Nephron (organoid): ENCODE measurements around the gene SUCLA2.
"Not testable (repeated sequence)": the region's sequence is repeated elsewhere in the genome, so short reads cannot be mapped to it uniquely, and the experiment has no call there.

Experiments used
- H3K27ac Mint-ChIP-seq, 3 experiments: 2 replicates each; pipeline ENCODE4 v1.8.0; 2020; ENCODE audit warnings: mixed read lengths in 3 of 3, mild to moderate bottlenecking in 2 of 3, moderate library complexity in 1 of 3
- H3K27me3 Mint-ChIP-seq: 2 replicates; pipeline ENCODE4 v1.8.0; 2021; ENCODE audit warnings: low read depth, mild to moderate bottlenecking, moderate library complexity, mixed read lengths
- H3K36me3 Mint-ChIP-seq: 2 replicates; pipeline ENCODE4 v1.8.0; 2020; ENCODE audit warnings: low read depth, mixed read lengths
- H3K4me1 Mint-ChIP-seq: 2 replicates; pipeline ENCODE4 v1.8.0; 2020; ENCODE audit warnings: mixed read lengths
- H3K4me3 Mint-ChIP-seq, 3 experiments: 2 replicates each; pipeline ENCODE4 v1.8.0; 2020; ENCODE audit warnings: mild to moderate bottlenecking in 3 of 3, mixed read lengths in 3 of 3, moderate library complexity in 2 of 3
- H3K9me3 Mint-ChIP-seq: 2 replicates; pipeline ENCODE4 v1.8.0; 2020; ENCODE audit warnings: mixed read lengths
- CTCF ChIP-seq, 3 experiments: fragments of 200-600 bp; sonication (generic); IDR thresholded peaks; one replicate each; pipeline ENCODE4 v1.5.0; 2021; ENCODE audit warnings: antibody characterized with exemption in 3 of 3; ENCODE audit not compliant: unreplicated experiment in 3 of 3

Gene SUCLA2

GRCh38 chr13:48006396-48006795, 5.3 kb upstream of the SUCLA2 start:
- Mint-ChIP-seq H3K27me3 (no peaks in the 10 kb centered on the region), H3K4me3 (no peak overlapping the region), H3K9me3 (no peaks in the 10 kb centered on the region), H3K27ac (no peak overlapping the region), H3K4me1 (peaks cover 6% of the 10 kb centered on the region), H3K36me3 (no peaks in the 10 kb centered on the region)
- no peak for TF ChIP-seq CTCF (IDR thresholded peaks at IDR 0.05; ENCODE audit: unreplicated experiment in 3 of 3)

GRCh38 chr13:48004201-48004600, 3.1 kb upstream of the SUCLA2 start:
- Mint-ChIP-seq H3K36me3 (no peaks in the 10 kb centered on the region), H3K27me3 (no peaks in the 10 kb centered on the region), H3K4me1 (peaks cover 21% of the 10 kb centered on the region), H3K9me3 (no peaks in the 10 kb centered on the region), H3K27ac (peak overlapping the region in 1 of 3 experiments; percentile 53), H3K4me3 (peak overlapping the region; percentile 19 to 58 (median 40))
- TF ChIP-seq CTCF (IDR thresholded peaks at IDR 0.05; ENCODE audit: unreplicated experiment in 3 of 3), result no peak

- Mint-ChIP-seq H3K4me3 (peak overlapping the region; percentile 97 to 99 (median 98)), H3K27ac (peak overlapping the region; percentile 37 to 88 (median 67)), H3K4me1 (peaks cover 30% of the 10 kb centered on the region)
- H3K27me3 Mint-ChIP-seq, H3K9me3 Mint-ChIP-seq, H3K36me3 Mint-ChIP-seq: not testable (repeated sequence)
Measured at GRCh38 chr13:48001999-48002398, 926 bp upstream of the SUCLA2 start.

GRCh38 chr13:48000559-48001113, 437 bp downstream of the SUCLA2 start:
- no peaks in the 10 kb centered on the region for H3K27me3 Mint-ChIP-seq

GRCh38 chr13:47999973-48000372, 1.1 kb downstream of the SUCLA2 start:
- peaks cover 10% of the 10 kb centered on the region for H3K36me3 Mint-ChIP-seq
- peak overlapping the region; percentile 37 to 88 (median 70) for H3K27ac Mint-ChIP-seq
- peak overlapping the region; percentile 97 to 99 (median 98) for H3K4me3 Mint-ChIP-seq
- peaks cover 30% of the 10 kb centered on the region for H3K4me1 Mint-ChIP-seq
- no peak for TF ChIP-seq CTCF (IDR thresholded peaks at IDR 0.05; ENCODE audit: unreplicated experiment in 3 of 3)
- no peaks in the 10 kb centered on the region for H3K27me3 Mint-ChIP-seq
- no peaks in the 10 kb centered on the region for H3K9me3 Mint-ChIP-seq

More at GRCh38 chr13:48000559-48001113, 437 bp downstream of the SUCLA2 start:
- Mint-ChIP-seq H3K4me1 (peaks cover 30% of the 10 kb centered on the region), H3K27ac (peak overlapping the region; percentile 37 to 88 (median 79)), H3K9me3 (no peaks in the 10 kb centered on the region), H3K36me3 (peaks cover 10% of the 10 kb centered on the region), H3K4me3 (peak overlapping the region; percentile 97 to 99 (median 98))
- no peak for TF ChIP-seq CTCF (IDR thresholded peaks at IDR 0.05; ENCODE audit: unreplicated experiment in 3 of 3)

- no peaks in the 10 kb centered on the region for H3K27me3 Mint-ChIP-seq
- no peak for TF ChIP-seq CTCF (IDR thresholded peaks at IDR 0.05; ENCODE audit: unreplicated experiment in 3 of 3)
- no peak overlapping the region for H3K27ac Mint-ChIP-seq
- peaks cover 30% of the 10 kb centered on the region for H3K36me3 Mint-ChIP-seq
- peaks cover 30% of the 10 kb centered on the region for H3K4me1 Mint-ChIP-seq
- H3K9me3 Mint-ChIP-seq, result no peaks in the 10 kb centered on the region
- peak overlapping the region in 2 of 3 experiments; percentile 11 to 21 for H3K4me3 Mint-ChIP-seq
Measured at GRCh38 chr13:47997384-47997783, 3.7 kb downstream of the SUCLA2 start.
